Spleen (tissue), 11 donors: Measurements from ENCODE around the gene SPATA32. TPM values are rescaled to one million over a fixed set of nuclear protein-coding genes. Genes with fewer than 3 reads are reported as not detected.
A peak's percentile ranks its signal among the peaks of the same experiment; 100 is the strongest.

Source experiments
- DNase-seq: peaks from one replicate; pipeline ENCODE4 v3.0.0-alpha.2; 2020
- H3K27ac ChIP-seq, 8 donors: fragments of 200-600 bp; sonication (generic) in 7 of 8; 1 replicate in 4 of 8; 2 replicates in 4 of 8; pipeline versions ENCODE4 v1.5.0 to v1.8.0; 2016 to 2021; ENCODE audit warnings: inconsistent platforms in 4 of 8, mild to moderate bottlenecking in 4 of 8, moderate library complexity in 1 of 8
- H3K27me3 ChIP-seq, 7 donors: fragments of 200-600 bp; sonication (generic) in 6 of 7; replicated peaks in 1 of 7; 1 replicate in 4 of 7; 2 replicates in 3 of 7; pipeline versions ENCODE4 v1.5.0 to v1.8.0; 2016 to 2021; ENCODE audit warnings: inconsistent platforms in 3 of 7, mild to moderate bottlenecking in 1 of 7
- H3K36me3 ChIP-seq, 6 donors: fragments of 200-600 bp; sonication (generic) in 5 of 6; 1 replicate in 4 of 6; 2 replicates in 2 of 6; pipeline versions ENCODE4 v1.5.0 to v1.8.0; 2016 to 2021; ENCODE audit warnings: inconsistent platforms in 2 of 6
- H3K4me1 ChIP-seq, 6 donors: fragments of 200-600 bp; sonication (generic) in 5 of 6; 1 replicate in 3 of 6; 2 replicates in 3 of 6; pipeline versions ENCODE4 v1.5.0 to v1.8.0; 2016 to 2021; ENCODE audit warnings: inconsistent platforms in 3 of 6
- H3K4me3 ChIP-seq, 8 donors: fragments of 200-600 bp; sonication (generic) in 7 of 8; 1 replicate in 4 of 8; 2 replicates in 4 of 8; pipeline versions ENCODE4 v1.5.0 to v1.8.0; 2016 to 2021; ENCODE audit warnings: inconsistent platforms in 4 of 8, mild to moderate bottlenecking in 4 of 8, moderate library complexity in 2 of 8
- H3K9me3 ChIP-seq, 8 donors: fragments of 200-600 bp; sonication (generic) in 7 of 8; 1 replicate in 4 of 8; 2 replicates in 4 of 8; pipeline versions ENCODE4 v1.5.0 to v1.8.0; 2016 to 2021; ENCODE audit warnings: inconsistent platforms in 4 of 8
- POLR2A ChIP-seq, 3 donors: fragments of 450-650 bp; IDR thresholded peaks; one replicate each; pipeline ENCODE4 v1.5.1; 2017; ENCODE audit warnings: antibody characterized with exemption in 3 of 3, mild to moderate bottlenecking in 1 of 3
- POLR2AphosphoS5 ChIP-seq, 3 donors: sonication (generic); formaldehyde crosslinking; IDR thresholded peaks; one replicate each; pipeline ENCODE4 v1.5.1; 2017; ENCODE audit warnings: antibody characterized with exemption in 3 of 3
- WGBS, 5 donors: extraction: QIAGEN DNeasy Blood & Tissue Kit in 3 of 5; methylation state at CpG; one replicate each; pipeline versions ENCODE4 v1.1.5 to v1.1.7; 2013 to 2018; 5-methylcytosine and 5-hydroxymethylcytosine counted together
- intact Hi-C: fragments of 100-400 bp; cut with DNase I; formaldehyde crosslinking; loops from one replicate; pipeline ENCODE4 v1.15.0; 2023; ENCODE audit warnings: low total_unique reads
- polyA plus RNA-seq, 3 donors: library from polyadenylated mRNA; stranded (reverse); fragments of 200-250 nt; gene quantifications; one replicate each; pipeline ENCODE4 v1.2.1, GENCODE V29; 2013
- total RNA-seq, 7 donors: library from RNA; depleted of rRNA in 3 of 7; stranded (reverse); fragments of >200 nt in 3 of 7; fragmentation: NEBNext Ultra II Directional in 4 of 7; extraction: Animal tissue kit (Norgen Biotek cat#: 25700) in 4 of 7; gene quantifications; one replicate each; pipeline versions ENCODE4 v1.1.0 to v1.2.1, GENCODE V29; 2016 to 2021
- TF ChIP-seq, protein P1 (sequence below), 11 experiments: fragments of 200-600 bp in 7 of 11; fragments of 450-650 bp in 4 of 11; sonication (generic) in 4 of 11; IDR thresholded peaks in 8 of 11; conservative IDR thresholded peaks in 3 of 11; 1 replicate in 7 of 11; 2 replicates in 4 of 11; pipeline versions ENCODE4 v1.4.0 to v1.8.0; 2016 to 2021; ENCODE audit warnings: antibody characterized with exemption in 11 of 11, inconsistent platforms in 4 of 11, mild to moderate bottlenecking in 1 of 11
- donor health status: healthy with polysubstance abuse.
- donor health status: DM: no; HTN: no; CAD: no; lungs with moderate emphysema.
- donor health status: DM: no; HTN: no; CAD: no.
- donor health status: Bipolar disorder and iron deficiency.
- donor health status: healthy.
- donor health status: DM: no; HTN: no; CAD: no.
- donor health status: DM: yes; HTN: yes; CAD: no.

The SPATA32 gene
- total and polyA plus RNA-seq, 10 donors: 0.08 to 0.17 (median 0.09) TPM; not detected in 7

- H3K27ac ChIP-seq: peak overlapping the region in 5 of 8 donors; percentile 16 to 99 (median 52)
- intact Hi-C loops: no loop called here
Observed at GRCh38 chr17:45234641-45235415, 27.1 kb downstream of the SPATA32 start.

DNA sequence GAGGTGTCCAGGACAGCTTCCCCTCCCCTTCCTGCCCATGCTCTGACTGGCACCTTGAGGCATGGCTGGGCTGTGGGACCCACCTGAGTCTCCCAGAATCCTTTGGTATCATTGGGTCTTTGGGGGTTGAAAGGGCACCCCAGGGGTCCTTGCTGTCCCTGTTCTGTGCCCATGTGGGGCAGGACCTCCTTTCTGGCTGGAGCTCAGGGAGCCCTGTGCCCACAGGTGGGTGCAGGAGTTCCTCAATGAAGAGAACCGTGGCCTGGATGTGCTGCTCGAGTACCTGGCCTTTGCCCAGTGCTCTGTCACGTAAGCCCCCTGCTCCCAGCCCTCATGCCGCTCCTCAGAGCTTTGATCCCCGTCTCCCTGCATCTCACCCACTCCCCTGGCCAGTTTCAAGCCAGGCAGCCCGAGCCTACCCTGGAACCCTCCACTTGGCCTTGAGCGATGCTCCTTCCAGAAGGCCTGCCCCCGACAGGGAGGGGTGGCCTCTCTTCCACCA, 28.4 kb downstream of the SPATA32 start:
- WGBS, 5 donors: 76 to 86% (median 79%) methylated on average over 8 of the region's 8 CpGs
- peak; percentile 72 for DNase-seq
- Histone ChIP-seq H3K4me3 (no peak overlapping the region), H3K4me1 (peaks cover 20 to 80% (median 62%) of the 10 kb centered on the region in 6 donors), H3K9me3 (no peaks in the 10 kb centered on the region), H3K36me3 (peaks cover 2 to 84% (median 38%) of the 10 kb centered on the region in 6 donors), H3K27me3 (peaks cover 0 to 10% (median 0%) of the 10 kb centered on the region in 7 donors), H3K27ac (peak overlapping the region in 3 of 8 donors; percentile 23 to 99 (median 72))
- intact Hi-C loops: no loop called here
- TF ChIP-seq POLR2A (IDR thresholded peaks at IDR 0.05) (no peak), POLR2AphosphoS5 (IDR thresholded peaks at IDR 0.05) (peak in 1 of 3 donors; percentile 34)
- TF ChIP-seq, protein P1, sequence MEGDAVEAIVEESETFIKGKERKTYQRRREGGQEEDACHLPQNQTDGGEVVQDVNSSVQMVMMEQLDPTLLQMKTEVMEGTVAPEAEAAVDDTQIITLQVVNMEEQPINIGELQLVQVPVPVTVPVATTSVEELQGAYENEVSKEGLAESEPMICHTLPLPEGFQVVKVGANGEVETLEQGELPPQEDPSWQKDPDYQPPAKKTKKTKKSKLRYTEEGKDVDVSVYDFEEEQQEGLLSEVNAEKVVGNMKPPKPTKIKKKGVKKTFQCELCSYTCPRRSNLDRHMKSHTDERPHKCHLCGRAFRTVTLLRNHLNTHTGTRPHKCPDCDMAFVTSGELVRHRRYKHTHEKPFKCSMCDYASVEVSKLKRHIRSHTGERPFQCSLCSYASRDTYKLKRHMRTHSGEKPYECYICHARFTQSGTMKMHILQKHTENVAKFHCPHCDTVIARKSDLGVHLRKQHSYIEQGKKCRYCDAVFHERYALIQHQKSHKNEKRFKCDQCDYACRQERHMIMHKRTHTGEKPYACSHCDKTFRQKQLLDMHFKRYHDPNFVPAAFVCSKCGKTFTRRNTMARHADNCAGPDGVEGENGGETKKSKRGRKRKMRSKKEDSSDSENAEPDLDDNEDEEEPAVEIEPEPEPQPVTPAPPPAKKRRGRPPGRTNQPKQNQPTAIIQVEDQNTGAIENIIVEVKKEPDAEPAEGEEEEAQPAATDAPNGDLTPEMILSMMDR (IDR thresholded peaks at IDR 0.05 in 8 of 11, conservative IDR thresholded peaks at IDR 0.05 in 3 of 11): no peak

More at GRCh38 chr17:45234641-45235415, 27.1 kb downstream of the SPATA32 start:
- TF ChIP-seq POLR2AphosphoS5 (IDR thresholded peaks at IDR 0.05): no peak
- TF ChIP-seq, protein P1 (IDR thresholded peaks at IDR 0.05 in 8 of 11, conservative IDR thresholded peaks at IDR 0.05 in 3 of 11): peak in 5 of 11 experiments; percentile 27 to 46 (median 30)
- Histone ChIP-seq H3K36me3 (peaks cover 2 to 98% (median 52%) of the 10 kb centered on the region in 6 donors), H3K4me3 (peak overlapping the region in 1 of 8 donors; percentile 13), H3K27me3 (peaks cover 0 to 10% (median 0%) of the 10 kb centered on the region in 7 donors), H3K4me1 (peaks cover 10 to 67% (median 48%) of the 10 kb centered on the region in 6 donors), H3K9me3 (no peaks in the 10 kb centered on the region)
- WGBS, 5 donors: 25 to 42% (median 30%) methylated on average over 6 of the region's 6 CpGs
- DNase-seq: peak; percentile 78

GRCh38 chr17:45232514-45233422, 29.1 kb downstream of the SPATA32 start:
- Histone ChIP-seq H3K9me3 (no peaks in the 10 kb centered on the region), H3K36me3 (peaks cover 0 to 77% (median 31%) of the 10 kb centered on the region in 6 donors), H3K27me3 (peaks cover 0 to 10% (median 0%) of the 10 kb centered on the region in 7 donors), H3K27ac (peak overlapping the region in 3 of 8 donors; percentile 23 to 99 (median 72)), H3K4me1 (peaks cover 27 to 87% (median 69%) of the 10 kb centered on the region in 6 donors), H3K4me3 (no peak overlapping the region)
- TF ChIP-seq POLR2AphosphoS5 (IDR thresholded peaks at IDR 0.05) (peak in 1 of 3 donors; percentile 10), POLR2A (IDR thresholded peaks at IDR 0.05) (no peak)
- DNase-seq: peak; percentile 66
- 87 to 97% (median 91%) methylated on average over 9 of the region's 9 CpGs for WGBS, 5 donors
- intact Hi-C loops: no loop called here

DNA sequence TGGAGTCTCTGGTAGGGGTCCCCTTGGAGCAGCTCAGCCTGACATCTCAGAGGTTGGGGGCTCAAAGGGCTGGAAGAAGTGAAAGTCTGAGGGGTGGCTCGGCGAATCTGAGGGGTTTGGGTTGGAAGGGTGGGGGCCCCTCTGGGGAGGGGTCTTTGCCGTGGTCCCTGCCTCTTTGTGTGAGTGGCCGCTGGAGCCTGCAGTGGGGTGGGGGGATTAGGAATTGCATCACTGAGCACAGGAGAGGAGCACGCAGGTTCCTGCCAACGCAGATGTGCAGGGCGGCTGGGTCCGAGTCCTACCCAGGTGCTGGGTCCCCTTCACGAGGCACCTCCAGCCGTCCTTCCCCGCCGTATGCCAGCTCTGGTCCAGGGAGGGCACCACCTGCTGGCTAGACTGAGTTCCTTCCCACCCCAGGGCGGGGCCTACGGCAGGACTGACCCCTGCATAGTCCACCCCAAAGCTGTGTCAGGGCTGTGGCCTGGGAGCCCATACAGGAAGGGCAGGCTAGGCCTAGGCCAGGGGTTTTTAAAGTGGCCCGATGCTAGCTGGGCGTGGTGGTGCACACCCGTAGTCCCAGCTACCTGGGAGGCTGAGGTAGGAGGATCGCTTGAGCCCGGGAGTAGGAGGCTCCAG, 30.3 kb downstream of the SPATA32 start:
- DNase-seq: peak; percentile 85
- WGBS, 5 donors: 75 to 88% (median 79%) methylated on average over 13 to 19 of the region's 19 CpGs
- intact Hi-C loops: no loop called here

More for the DNA sequence above, 30.3 kb downstream of the SPATA32 start:
- H3K4me3 ChIP-seq: peak overlapping the region in 1 of 8 donors; percentile 80
- H3K36me3 ChIP-seq: peaks cover 0 to 65% (median 20%) of the 10 kb centered on the region in 6 donors
- TF ChIP-seq POLR2AphosphoS5 (IDR thresholded peaks at IDR 0.05) (peak in 2 of 3 donors; percentile 10 to 47), POLR2A (IDR thresholded peaks at IDR 0.05) (no peak)
- TF ChIP-seq, protein P1 (IDR thresholded peaks at IDR 0.05 in 8 of 11, conservative IDR thresholded peaks at IDR 0.05 in 3 of 11): peak in 8 of 11 experiments; percentile 26 to 63 (median 49)
- H3K4me1 ChIP-seq: peaks cover 32 to 99% (median 80%) of the 10 kb centered on the region in 6 donors
- H3K27ac ChIP-seq: peak overlapping the region in 5 of 8 donors; percentile 95 to 99 (median 97)
- peaks cover 0 to 10% (median 0%) of the 10 kb centered on the region in 7 donors for H3K27me3 ChIP-seq
- H3K9me3 ChIP-seq: no peaks in the 10 kb centered on the region
